ENCODE measurements around the gene DCLK1.
"Not testable (repeated sequence)": the region's sequence is repeated elsewhere in the genome, so short reads cannot be mapped to it uniquely, and the experiment has no call there.

The DCLK1 gene

DNA sequence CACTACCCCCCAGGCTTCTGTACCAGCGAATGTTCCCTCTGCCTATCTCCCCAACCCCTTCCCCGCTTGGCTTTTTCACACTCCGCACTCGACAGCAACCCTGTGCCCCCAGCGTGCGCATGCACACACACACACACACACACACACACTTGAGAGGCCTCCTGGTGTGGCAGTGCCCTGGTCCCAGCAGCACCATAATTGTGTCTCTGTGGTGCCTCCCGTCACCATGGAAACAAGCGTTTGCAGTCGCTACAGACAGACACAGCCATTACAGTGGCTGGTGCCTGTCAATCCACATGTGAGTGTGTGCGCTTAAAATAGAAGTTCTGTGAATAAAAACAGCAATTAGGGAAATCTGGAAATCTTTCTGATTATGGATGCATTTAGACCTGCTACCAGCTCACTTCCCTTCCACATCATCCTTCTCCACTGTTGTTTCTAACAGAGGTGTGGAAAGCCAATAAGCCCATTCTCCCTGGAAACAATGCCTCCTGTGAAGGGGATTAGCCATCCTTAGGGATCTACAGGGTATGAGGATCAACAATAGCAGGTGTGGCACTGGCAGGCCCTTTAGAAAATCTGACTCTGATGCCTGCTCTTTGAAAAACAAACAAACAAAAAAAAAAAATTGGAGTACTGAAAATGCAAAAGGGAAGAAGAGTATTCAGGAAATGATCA lies 146.3 kb downstream of the DCLK1 start:
- DNase-seq (ENCODE audit: low spot score in 2 of 2), result no peak
- H3K4me3 Mint-ChIP-seq, result no peak overlapping the region
- no peak for ATAC-seq (replicated peaks; ENCODE audit: extremely low read depth, poor library complexity, severe bottlenecking)
- H3K27me3 Mint-ChIP-seq, result no peaks in the 10 kb centered on the region
- no peaks in the 10 kb centered on the region for H3K9me3 Mint-ChIP-seq
- H3K36me3 Mint-ChIP-seq (ENCODE audit: insufficient read depth), result no peaks in the 10 kb centered on the region
- H3K4me1 Mint-ChIP-seq, result no peaks in the 10 kb centered on the region
- H3K27ac Mint-ChIP-seq (ENCODE audit: low read depth), result no peak overlapping the region

DNA sequence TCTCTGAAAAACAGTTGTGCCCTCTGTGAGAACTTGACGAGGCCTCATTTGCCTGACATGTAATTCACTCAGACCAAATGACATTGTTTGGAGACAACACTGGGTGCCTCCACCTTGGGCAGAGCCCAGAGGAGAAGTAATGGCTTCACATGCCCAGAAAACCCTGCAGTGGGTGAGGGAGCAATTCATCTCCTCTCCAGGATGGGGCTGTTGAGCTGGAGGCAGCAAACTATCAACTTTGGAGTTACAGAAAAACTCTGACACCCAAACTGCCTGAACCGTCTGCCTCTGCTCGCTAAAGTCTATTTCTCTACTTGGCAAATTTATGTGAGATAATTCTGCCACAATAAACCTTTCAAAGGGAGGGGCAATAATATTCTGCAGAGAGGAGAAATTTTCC lies 146.9 kb downstream of the DCLK1 start:
- DNase-seq (ENCODE audit: low spot score in 2 of 2) (no peak), ATAC-seq (replicated peaks; ENCODE audit: extremely low read depth, poor library complexity, severe bottlenecking) (no peak)
- H3K9me3 Mint-ChIP-seq, result no peaks in the 10 kb centered on the region
- no peaks in the 10 kb centered on the region for H3K36me3 Mint-ChIP-seq (ENCODE audit: insufficient read depth)
- no peak overlapping the region for H3K4me3 Mint-ChIP-seq
- H3K4me1 Mint-ChIP-seq, result no peaks in the 10 kb centered on the region
- H3K27me3 Mint-ChIP-seq, result no peaks in the 10 kb centered on the region
- no peak overlapping the region for H3K27ac Mint-ChIP-seq (ENCODE audit: low read depth)

DNA sequence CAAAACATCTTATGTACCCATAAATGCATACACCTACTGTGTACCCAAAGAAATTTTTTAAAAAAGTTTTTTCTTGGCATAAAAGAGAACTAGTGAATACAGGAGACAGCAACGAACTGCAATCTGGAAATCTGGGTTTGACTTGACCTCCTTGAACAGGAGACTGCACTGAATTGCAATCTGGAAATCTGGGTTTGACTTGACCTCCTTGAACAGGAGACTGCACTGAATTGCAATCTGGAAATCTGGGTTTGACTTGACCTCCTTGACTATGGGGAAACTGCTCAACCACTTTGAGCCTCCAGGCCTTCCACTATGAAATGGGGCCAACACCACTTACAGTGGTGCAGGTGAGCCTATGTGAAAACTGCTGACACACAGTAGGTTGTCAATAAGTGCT lies 147.5 kb downstream of the DCLK1 start:
- not testable (repeated sequence) for H3K4me1 Mint-ChIP-seq; H3K9me3 Mint-ChIP-seq; DNase-seq (ENCODE audit: low spot score in 2 of 2); H3K36me3 Mint-ChIP-seq (ENCODE audit: insufficient read depth); ATAC-seq (replicated peaks; ENCODE audit: extremely low read depth, poor library complexity, severe bottlenecking); H3K27ac Mint-ChIP-seq (ENCODE audit: low read depth); H3K27me3 Mint-ChIP-seq; H3K4me3 Mint-ChIP-seq

DNA sequence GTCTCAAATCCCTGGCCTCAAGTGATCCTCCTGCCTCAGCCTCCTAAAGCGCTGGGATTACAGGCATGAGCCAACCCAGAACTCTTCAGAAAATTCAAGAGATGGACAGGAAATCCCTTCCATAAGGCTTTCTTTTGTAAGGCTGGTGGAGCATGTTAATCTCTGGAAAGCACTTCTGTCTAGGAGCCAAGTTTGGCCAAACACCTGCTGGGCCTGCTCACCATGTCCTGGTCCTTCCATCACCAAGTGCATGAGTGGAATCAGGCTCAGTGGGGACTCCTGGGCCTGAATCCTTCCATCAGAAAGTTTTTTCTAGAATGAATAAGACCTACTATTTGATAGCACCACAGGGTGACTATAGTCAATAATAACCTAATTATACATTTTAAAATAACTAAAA lies 148.0 kb downstream of the DCLK1 start:
- ATAC-seq (replicated peaks; ENCODE audit: extremely low read depth, poor library complexity, severe bottlenecking) (no peak), DNase-seq (ENCODE audit: low spot score in 2 of 2) (no peak)
- no peaks in the 10 kb centered on the region for H3K36me3 Mint-ChIP-seq (ENCODE audit: insufficient read depth)
- H3K27ac Mint-ChIP-seq (ENCODE audit: low read depth), result no peak overlapping the region
- H3K4me1 Mint-ChIP-seq, result peaks cover 3% of the 10 kb centered on the region
- no peaks in the 10 kb centered on the region for H3K27me3 Mint-ChIP-seq
- H3K4me3 Mint-ChIP-seq, result no peak overlapping the region
- H3K9me3 Mint-ChIP-seq, result no peaks in the 10 kb centered on the region

DNA sequence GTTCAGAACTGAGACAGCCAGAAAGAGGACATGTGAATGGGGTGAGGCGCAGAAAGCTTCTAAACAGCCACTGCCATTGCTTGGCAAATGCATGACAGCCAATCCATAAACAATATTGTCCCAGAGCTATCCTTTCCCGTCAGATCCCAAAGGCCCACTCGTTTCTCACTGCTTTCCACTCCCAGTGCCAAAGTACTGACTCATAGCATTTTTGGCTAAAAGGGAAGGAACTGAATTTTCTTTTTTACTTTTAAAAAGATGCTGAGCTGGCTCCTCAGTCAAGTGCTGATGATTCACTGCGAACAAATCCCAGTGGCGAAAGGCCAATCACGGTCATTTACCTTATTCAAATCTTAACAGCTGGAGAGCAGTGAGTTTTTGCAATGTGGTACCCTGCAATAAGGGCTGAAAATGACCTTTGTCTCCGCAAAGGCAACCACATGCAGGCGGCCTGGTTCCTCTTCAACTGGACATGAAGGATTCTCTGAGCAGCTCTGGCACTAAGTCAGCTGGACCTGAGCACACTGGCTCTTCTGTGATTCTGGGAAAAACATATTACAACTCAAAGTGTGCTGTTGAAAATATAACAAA lies 151.7 kb downstream of the DCLK1 start:
- peaks cover 3% of the 10 kb centered on the region for H3K9me3 Mint-ChIP-seq

DNA sequence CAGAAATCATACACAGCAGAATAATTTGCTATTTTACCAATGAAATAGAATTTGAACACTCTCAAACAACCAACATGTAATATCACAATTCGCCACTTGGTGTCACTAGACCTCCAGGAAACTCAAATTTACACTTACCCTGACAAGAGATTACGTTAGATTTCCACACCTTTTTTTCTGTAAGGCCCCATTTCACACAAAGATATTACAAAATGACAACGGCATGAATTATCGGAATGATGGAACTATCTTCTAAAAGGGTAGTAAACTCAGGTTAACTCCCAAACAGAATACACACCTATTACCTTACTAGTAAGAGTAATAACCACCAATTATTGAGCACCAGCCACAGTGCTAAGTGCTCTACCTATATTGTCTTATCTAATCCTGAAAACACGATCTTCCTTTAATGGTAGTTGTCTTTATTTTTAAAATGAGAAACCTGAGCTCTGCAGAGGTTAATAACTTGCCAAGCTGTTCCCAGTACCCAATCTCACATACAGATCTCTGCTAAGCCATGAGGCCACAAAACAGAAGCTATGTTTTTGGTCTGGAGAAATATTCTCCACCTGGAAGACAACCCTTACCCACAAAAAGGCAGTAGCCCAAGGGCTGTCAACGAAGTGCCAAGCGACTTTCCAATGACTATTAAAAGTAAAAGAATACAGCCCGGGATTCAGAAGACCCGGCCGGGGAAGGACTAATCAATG lies 152.4 kb downstream of the DCLK1 start:
- ATAC-seq (replicated peaks; ENCODE audit: extremely low read depth, poor library complexity, severe bottlenecking) (no peak), DNase-seq (ENCODE audit: low spot score in 2 of 2) (no peak)
- H3K27ac Mint-ChIP-seq (ENCODE audit: low read depth), result no peak overlapping the region
- no peak overlapping the region for H3K4me3 Mint-ChIP-seq
- peaks cover 10% of the 10 kb centered on the region for H3K9me3 Mint-ChIP-seq
- peaks cover 3% of the 10 kb centered on the region for H3K4me1 Mint-ChIP-seq
- H3K27me3 Mint-ChIP-seq, result no peaks in the 10 kb centered on the region
- H3K36me3 Mint-ChIP-seq (ENCODE audit: insufficient read depth), result no peaks in the 10 kb centered on the region

More for the DNA sequence above, 151.7 kb downstream of the DCLK1 start:
- H3K36me3 Mint-ChIP-seq (ENCODE audit: insufficient read depth), result no peaks in the 10 kb centered on the region
- no peaks in the 10 kb centered on the region for H3K27me3 Mint-ChIP-seq
- H3K4me3 Mint-ChIP-seq, result no peak overlapping the region
- DNase-seq (ENCODE audit: low spot score in 2 of 2) (no peak), ATAC-seq (replicated peaks; ENCODE audit: extremely low read depth, poor library complexity, severe bottlenecking) (no peak)
- H3K27ac Mint-ChIP-seq (ENCODE audit: low read depth), result no peak overlapping the region
- peaks cover 3% of the 10 kb centered on the region for H3K4me1 Mint-ChIP-seq

DNA sequence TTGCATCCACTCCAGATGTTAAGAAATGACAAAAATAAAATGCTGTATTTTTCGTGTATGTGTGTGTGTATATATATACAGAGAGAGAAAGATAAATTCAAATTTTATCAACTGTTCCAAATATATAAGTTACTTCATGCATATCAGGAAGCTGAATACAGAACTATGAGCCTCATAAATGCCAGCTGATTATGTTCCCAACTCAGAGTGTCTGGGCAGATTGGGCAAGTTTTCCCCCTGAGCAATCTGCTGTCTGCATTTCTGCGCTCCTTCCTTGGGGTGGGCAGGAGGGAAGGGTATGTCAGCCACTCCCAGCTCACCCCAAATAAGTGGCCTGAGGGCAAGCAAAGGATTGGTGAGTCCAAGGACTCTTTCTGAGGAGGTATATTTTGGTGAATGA lies 154.1 kb downstream of the DCLK1 start:
- Mint-ChIP-seq H3K4me1 (peaks cover 3% of the 10 kb centered on the region), H3K27me3 (no peaks in the 10 kb centered on the region), H3K27ac (ENCODE audit: low read depth) (no peak overlapping the region), H3K9me3 (peaks cover 24% of the 10 kb centered on the region), H3K4me3 (no peak overlapping the region), H3K36me3 (ENCODE audit: insufficient read depth) (no peaks in the 10 kb centered on the region)
- DNase-seq (ENCODE audit: low spot score in 2 of 2), result no peak
- no peak for ATAC-seq (replicated peaks; ENCODE audit: extremely low read depth, poor library complexity, severe bottlenecking)

DNA sequence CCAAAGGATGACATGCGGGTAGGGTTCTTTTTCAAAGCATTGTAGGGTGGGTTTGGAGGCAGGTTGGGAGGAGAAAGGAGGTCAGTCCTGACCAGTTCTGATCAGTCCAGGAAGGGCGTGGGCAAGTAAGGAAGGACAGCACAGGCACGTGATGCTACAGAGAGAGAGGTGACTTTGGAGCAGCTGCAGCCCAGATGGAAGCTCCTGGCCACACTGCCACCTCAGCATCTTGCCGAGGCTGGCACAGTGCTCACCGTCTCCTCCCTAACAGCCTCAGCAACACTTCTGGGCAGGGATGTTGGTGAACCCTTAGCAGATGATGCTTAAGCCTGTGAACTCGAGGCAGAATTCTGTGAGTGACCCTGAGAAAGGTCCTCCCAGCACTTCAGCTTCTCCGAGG lies 155.1 kb downstream of the DCLK1 start:
- ATAC-seq (replicated peaks; ENCODE audit: extremely low read depth, poor library complexity, severe bottlenecking) (no peak), DNase-seq (ENCODE audit: low spot score in 2 of 2) (no peak)
- no peaks in the 10 kb centered on the region for H3K36me3 Mint-ChIP-seq (ENCODE audit: insufficient read depth)
- no peak overlapping the region for H3K27ac Mint-ChIP-seq (ENCODE audit: low read depth)
- peaks cover 28% of the 10 kb centered on the region for H3K9me3 Mint-ChIP-seq
- no peaks in the 10 kb centered on the region for H3K27me3 Mint-ChIP-seq
- peaks cover 3% of the 10 kb centered on the region for H3K4me1 Mint-ChIP-seq
- H3K4me3 Mint-ChIP-seq, result no peak overlapping the region

DNA sequence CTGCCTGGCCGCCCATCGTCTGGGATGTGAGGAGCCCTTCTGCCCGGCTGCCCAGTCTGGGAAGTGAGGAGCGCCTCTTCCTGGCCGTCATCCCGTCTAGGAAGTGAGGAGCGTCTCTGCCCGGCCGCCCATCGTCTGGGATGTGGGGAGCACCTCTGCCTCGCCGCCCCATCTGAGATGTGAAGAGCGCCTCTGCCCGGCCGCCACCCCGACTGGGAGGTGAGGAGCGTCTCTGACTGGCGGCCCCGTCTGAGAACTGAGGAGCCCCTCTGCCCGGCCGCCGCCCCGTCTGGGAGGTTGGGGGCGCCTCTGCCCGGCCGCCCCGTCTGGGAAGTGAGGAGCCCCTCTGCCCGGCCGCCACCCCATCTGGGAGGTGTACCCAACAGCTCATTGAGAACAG lies 164.2 kb downstream of the DCLK1 start:
- not testable (repeated sequence) for H3K4me1 Mint-ChIP-seq; DNase-seq (ENCODE audit: low spot score in 2 of 2); ATAC-seq (replicated peaks; ENCODE audit: extremely low read depth, poor library complexity, severe bottlenecking); H3K36me3 Mint-ChIP-seq (ENCODE audit: insufficient read depth); H3K27ac Mint-ChIP-seq (ENCODE audit: low read depth); H3K27me3 Mint-ChIP-seq; H3K4me3 Mint-ChIP-seq
- H3K9me3 Mint-ChIP-seq, result peaks cover 14% of the 10 kb centered on the region

DNA sequence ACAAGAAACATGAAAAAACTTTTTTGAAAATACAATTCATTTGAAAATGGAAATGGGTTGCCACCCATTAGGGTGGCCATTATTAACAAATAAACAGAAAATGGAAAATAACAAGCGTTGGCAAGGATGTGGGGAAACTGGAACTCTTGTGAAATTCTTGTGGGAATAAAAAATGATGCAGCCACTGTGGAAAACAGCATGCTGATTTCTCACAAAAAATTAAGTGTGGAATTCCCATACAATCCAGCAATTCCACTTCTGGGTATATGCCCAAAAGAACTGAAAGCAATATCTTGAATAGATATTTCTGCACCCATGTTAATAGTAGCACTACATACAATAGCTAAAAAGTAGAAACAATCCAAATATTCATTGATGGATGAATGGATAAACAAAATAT lies 165.2 kb downstream of the DCLK1 start:
- H3K36me3 Mint-ChIP-seq (ENCODE audit: insufficient read depth), result no peaks in the 10 kb centered on the region
- H3K4me1 Mint-ChIP-seq, result no peaks in the 10 kb centered on the region
- H3K27me3 Mint-ChIP-seq, result no peaks in the 10 kb centered on the region
- DNase-seq (ENCODE audit: low spot score in 2 of 2) (no peak), ATAC-seq (replicated peaks; ENCODE audit: extremely low read depth, poor library complexity, severe bottlenecking) (no peak)
- H3K9me3 Mint-ChIP-seq, result peaks cover 12% of the 10 kb centered on the region
- H3K27ac Mint-ChIP-seq (ENCODE audit: low read depth), result no peak overlapping the region
- H3K4me3 Mint-ChIP-seq, result no peak overlapping the region

DNA sequence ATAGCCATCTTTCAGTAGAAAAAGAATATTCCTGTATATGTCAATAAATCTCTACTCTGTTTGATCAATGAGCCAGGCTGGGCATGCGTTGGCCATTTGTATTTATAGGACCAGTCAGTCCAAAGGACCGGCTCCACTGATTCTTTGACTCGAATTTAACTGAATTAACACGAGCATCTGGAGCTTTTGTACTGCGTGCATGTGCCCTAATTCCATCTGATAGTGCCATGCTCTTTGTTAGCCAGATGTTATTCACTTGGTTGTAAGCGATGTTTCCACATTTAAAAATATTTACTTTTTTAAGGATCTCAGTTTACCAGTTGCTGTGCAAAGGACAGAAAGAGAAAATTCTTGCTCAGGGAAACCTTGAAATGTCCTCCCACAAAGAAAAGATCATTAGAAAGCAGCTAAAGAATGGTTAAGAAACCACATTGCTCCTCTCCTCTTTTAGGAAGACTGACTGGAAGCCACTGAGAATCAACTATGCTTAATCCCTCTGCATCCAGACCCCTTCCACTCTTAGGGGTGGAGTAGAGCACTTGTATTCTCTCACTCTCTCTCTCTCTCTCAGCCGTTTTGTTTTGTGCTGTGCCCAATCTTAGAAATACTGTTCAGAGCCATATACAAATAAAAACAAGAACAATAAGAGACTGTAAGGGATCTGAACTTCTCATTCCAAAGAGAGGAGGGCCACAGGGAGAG lies 165.8 kb downstream of the DCLK1 start:
- peaks cover 12% of the 10 kb centered on the region for H3K9me3 Mint-ChIP-seq
- no peaks in the 10 kb centered on the region for H3K27me3 Mint-ChIP-seq
- no peaks in the 10 kb centered on the region for H3K36me3 Mint-ChIP-seq (ENCODE audit: insufficient read depth)
- no peak for ATAC-seq (replicated peaks; ENCODE audit: extremely low read depth, poor library complexity, severe bottlenecking)
- H3K27ac Mint-ChIP-seq (ENCODE audit: low read depth), result no peak overlapping the region
- no peak overlapping the region for H3K4me3 Mint-ChIP-seq
- DNase-seq (ENCODE audit: low spot score in 2 of 2), result no peak
- H3K4me1 Mint-ChIP-seq, result no peaks in the 10 kb centered on the region

DNA sequence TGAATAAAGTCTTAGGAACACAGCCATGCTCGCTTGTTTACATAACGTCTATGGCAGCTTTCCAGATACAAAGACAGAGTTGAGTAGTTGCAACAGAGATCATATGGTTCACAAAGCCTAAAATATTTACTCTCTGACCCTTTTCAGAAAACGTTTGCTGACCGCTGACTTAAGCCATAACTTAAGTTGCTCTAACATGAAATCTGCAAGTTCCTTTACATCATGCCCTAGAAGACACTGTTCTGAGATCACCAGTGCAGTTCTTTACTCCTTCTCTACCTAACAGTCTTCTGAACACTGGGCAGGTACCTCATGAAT lies 166.4 kb downstream of the DCLK1 start:
- H3K36me3 Mint-ChIP-seq (ENCODE audit: insufficient read depth), result no peaks in the 10 kb centered on the region
- peaks cover 12% of the 10 kb centered on the region for H3K9me3 Mint-ChIP-seq
- no peak overlapping the region for H3K4me3 Mint-ChIP-seq
- H3K27ac Mint-ChIP-seq (ENCODE audit: low read depth), result no peak overlapping the region
- no peaks in the 10 kb centered on the region for H3K4me1 Mint-ChIP-seq
- DNase-seq (ENCODE audit: low spot score in 2 of 2) (no peak), ATAC-seq (replicated peaks; ENCODE audit: extremely low read depth, poor library complexity, severe bottlenecking) (no peak)
- no peaks in the 10 kb centered on the region for H3K27me3 Mint-ChIP-seq

Measured in central memory CD8-positive, alpha-beta T cell (primary cell).